PC-9 (cell line): ENCODE data around the gene CFL1. TPM values are rescaled to one million over a fixed set of nuclear protein-coding genes. Genes with fewer than 3 reads are reported as not detected.

Source experiments
- BruUV-seq: library from RNA; stranded (reverse); fragments of 400-500 nt; replicated peaks from 2 replicates; lab custom pipeline; 2021; lab: Mats Ljungman, UMichigan
- CTCF ChIA-PET: fragments of 300-600 bp; sonication (Branson Sonifier 250); formaldehyde crosslinking; loops from one replicate; lab custom pipeline; 2022; ENCODE audit warnings: antibody characterized with exemption; lab: Charles Lee
- POLR2A ChIA-PET: fragments of 300-600 bp; sonication (Branson Sonifier 250); formaldehyde crosslinking; loops from one replicate; lab custom pipeline; 2022; ENCODE audit warnings: antibody characterized with exemption; ENCODE audit not compliant: unreplicated experiment; lab: Charles Lee
- DNase-seq, 2 experiments: peaks; one replicate each; pipeline versions ENCODE4 v3.0.0 to v3.0.0-alpha.2; 2015 to 2022; ENCODE audit warnings: mixed read lengths in 1 of 2
- H2AFZ ChIP-seq: fragments of 200-600 bp; sonication (generic); 2 replicates; pipeline ENCODE4 v1.8.1; 2017; ENCODE audit warnings: antibody characterized with exemption
- H3F3A ChIP-seq: fragments of 200-600 bp; sonication (generic); 2 replicates; pipeline ENCODE4 v1.8.1; 2017; ENCODE audit warnings: antibody characterized with exemption, mild to moderate bottlenecking, low read depth; ENCODE audit not compliant: insufficient read depth
- H3K27ac ChIP-seq: fragments of 200-600 bp; sonication (generic); 2 replicates; pipeline ENCODE4 v1.6.1; 2016; ENCODE audit warnings: mixed run types
- H3K27me3 ChIP-seq: fragments of 200-600 bp; sonication (generic); 2 replicates; pipeline ENCODE4 v1.6.1; 2016; ENCODE audit warnings: low read depth, mixed run types; ENCODE audit not compliant: insufficient read depth
- H3K36me3 ChIP-seq: fragments of 200-600 bp; sonication (generic); 2 replicates; pipeline ENCODE4 v1.6.1; 2016; ENCODE audit warnings: low read depth, mixed run types
- H3K4me1 ChIP-seq: fragments of 200-600 bp; sonication (generic); replicated peaks from 2 replicates; pipeline ENCODE4 v1.6.1; 2016; ENCODE audit warnings: mixed run types; ENCODE audit not compliant: insufficient read depth
- H3K4me2 ChIP-seq: fragments of 200-600 bp; sonication (generic); 2 replicates; pipeline ENCODE4 v1.6.1; 2017; ENCODE audit warnings: mixed run types
- H3K4me3 ChIP-seq: fragments of 200-600 bp; sonication (generic); 2 replicates; pipeline ENCODE4 v1.6.1; 2016; ENCODE audit warnings: mixed run types
- H3K79me2 ChIP-seq: fragments of 200-600 bp; sonication (generic); 2 replicates; pipeline ENCODE4 v1.6.1; 2017; ENCODE audit warnings: low read depth, mixed run types
- H3K9me2 ChIP-seq: fragments of 200-600 bp; sonication (generic); 2 replicates; pipeline ENCODE4 v1.8.1; 2017; ENCODE audit warnings: mild to moderate bottlenecking; ENCODE audit not compliant: insufficient read depth
- H3K9me3 ChIP-seq: fragments of 200-600 bp; sonication (generic); 2 replicates; pipeline ENCODE4 v1.8.1; 2016; ENCODE audit warnings: low read depth; ENCODE audit not compliant: insufficient read depth
- H4K20me1 ChIP-seq: fragments of 200-600 bp; sonication (generic); 2 replicates; pipeline ENCODE4 v1.8.1; 2017; ENCODE audit not compliant: insufficient read depth
- CTCF ChIP-seq: fragments of 200-600 bp; sonication (generic); conservative IDR thresholded peaks from 2 replicates; pipeline ENCODE4 v1.6.1; 2017; ENCODE audit warnings: mixed run types, antibody characterized with exemption, mild to moderate bottlenecking, moderate library complexity
- EZH2 ChIP-seq: fragments of 200-600 bp; sonication (generic); IDR thresholded peaks from 2 replicates; pipeline ENCODE4 v1.8.0; 2017; ENCODE audit warnings: antibody characterized with exemption, low read depth
- intact Hi-C: fragments of 100-400 bp; cut with micrococcal nuclease; formaldehyde crosslinking; loops from one replicate; pipeline ENCODE4 v1.10.0; 2022; ENCODE audit not compliant: unreplicated experiment
- total RNA-seq: library from RNA; stranded (reverse); gene quantifications from 2 replicates; pipeline ENCODE4 v1.2.3, GENCODE V29; 2021

Gene CFL1
- total RNA-seq, 1 experiment from 2014 or later: 1,798 TPM

- no peak overlapping the region for H3K27ac ChIP-seq
- no peak overlapping the region for H3K4me3 ChIP-seq
- POLR2A ChIA-PET: interaction anchor here (0.6 to 1.1 kb wide), 4 partner anchors 13 to 465 kb away, joined by 3 to 5 read pairs (median 4); partner anchors contain the start of genes BANF1 and ZNRD2
- DNase-seq: no peak
- peaks cover 4% of the 10 kb centered on the region; the same call in 1 of the 2 replicates for H3K4me1 ChIP-seq
- BruUV-seq: no TSS peak
- H3K4me2 ChIP-seq: no peak overlapping the region
- H4K20me1 ChIP-seq: no peaks in the 10 kb centered on the region
- H3K36me3 ChIP-seq: no peaks in the 10 kb centered on the region
- no peaks in the 10 kb centered on the region for H3K79me2 ChIP-seq
- H3K27me3 ChIP-seq: no peaks in the 10 kb centered on the region
- intact Hi-C loops: no loop called here
- H3K9me2 ChIP-seq: no peaks in the 10 kb centered on the region
- H2AFZ ChIP-seq: no peak overlapping the region
- H3F3A ChIP-seq: peaks cover 31% of the 10 kb centered on the region
- no peaks in the 10 kb centered on the region for H3K9me3 ChIP-seq
- TF ChIP-seq EZH2: no peak
- TF ChIP-seq CTCF: no peak
- CTCF ChIA-PET: interaction anchor here (0.5 to 1.1 kb wide), 3 partner anchors 11 to 191 kb away, joined by 3 to 7 read pairs (median 4); no protein-coding TSS in a partner anchor
These were observed 14.0 kb upstream of the CFL1 start for GRCh38 chr11:65871811-65872548.

GRCh38 chr11:65870706-65871681, 13.0 kb upstream of the CFL1 start:
- Histone ChIP-seq H3K27me3 (no peaks in the 10 kb centered on the region), H3F3A (peaks cover 35% of the 10 kb centered on the region), H3K9me3 (no peaks in the 10 kb centered on the region), H3K4me1 (peaks cover 4% of the 10 kb centered on the region; the same call in 1 of the 2 replicates), H2AFZ (no peak overlapping the region), H3K4me2 (no peak overlapping the region), H3K79me2 (no peaks in the 10 kb centered on the region), H3K36me3 (no peaks in the 10 kb centered on the region), H3K4me3 (no peak overlapping the region), H3K9me2 (no peaks in the 10 kb centered on the region), H3K27ac (no peak overlapping the region), H4K20me1 (no peaks in the 10 kb centered on the region)
- ChIA-PET CTCF (interaction anchor here (1.1 kb wide), 1 partner anchor 18 kb away, joined by 4 read pairs; no protein-coding TSS in a partner anchor), POLR2A (interaction anchor here (0.5 to 1.1 kb wide), 5 partner anchors 10 to 464 kb away, joined by 3 to 6 read pairs (median 4); partner anchors contain the start of gene FIBP)
- DNase-seq: no peak
- TF ChIP-seq CTCF (no peak), EZH2 (no peak)
- intact Hi-C loops: no loop called here
- no TSS peak for BruUV-seq

GRCh38 chr11:65870307-65870658, 12.3 kb upstream of the CFL1 start:
- peaks cover 4% of the 10 kb centered on the region; the same call in 1 of the 2 replicates for H3K4me1 ChIP-seq
- no peaks in the 10 kb centered on the region for H3K27me3 ChIP-seq
- H2AFZ ChIP-seq: no peak overlapping the region
- H3K36me3 ChIP-seq: peaks cover under 1% of the 10 kb centered on the region; the same call in 1 of the 2 replicates
- H3K4me3 ChIP-seq: no peak overlapping the region
- no peaks in the 10 kb centered on the region for H4K20me1 ChIP-seq
- H3F3A ChIP-seq: peaks cover 38% of the 10 kb centered on the region
- no TSS peak for BruUV-seq
- H3K79me2 ChIP-seq: no peaks in the 10 kb centered on the region
- no peaks in the 10 kb centered on the region for H3K9me2 ChIP-seq
- intact Hi-C loops: no loop called here
- H3K27ac ChIP-seq: no peak overlapping the region
- no peak for DNase-seq
- ChIA-PET POLR2A (no interaction called here), CTCF (no interaction called here)
- no peak overlapping the region for H3K4me2 ChIP-seq
- TF ChIP-seq CTCF: no peak
- TF ChIP-seq EZH2: no peak
- H3K9me3 ChIP-seq: no peaks in the 10 kb centered on the region
